NCI-H82 treated with DMSO at 0.1 percent for 48 hours (cell line): ENCODE results near the gene LAMP1.
"Not testable (repeated sequence)": the region's sequence is repeated elsewhere in the genome, so short reads cannot be mapped to it uniquely, and the experiment has no call there.

ENCODE experiments used
- DNase-seq: peaks from one replicate; lab custom pipeline; 2025; ENCODE audit not compliant: unreplicated experiment; lab: John Stamatoyannopoulos, UW

Gene LAMP1, protein sequence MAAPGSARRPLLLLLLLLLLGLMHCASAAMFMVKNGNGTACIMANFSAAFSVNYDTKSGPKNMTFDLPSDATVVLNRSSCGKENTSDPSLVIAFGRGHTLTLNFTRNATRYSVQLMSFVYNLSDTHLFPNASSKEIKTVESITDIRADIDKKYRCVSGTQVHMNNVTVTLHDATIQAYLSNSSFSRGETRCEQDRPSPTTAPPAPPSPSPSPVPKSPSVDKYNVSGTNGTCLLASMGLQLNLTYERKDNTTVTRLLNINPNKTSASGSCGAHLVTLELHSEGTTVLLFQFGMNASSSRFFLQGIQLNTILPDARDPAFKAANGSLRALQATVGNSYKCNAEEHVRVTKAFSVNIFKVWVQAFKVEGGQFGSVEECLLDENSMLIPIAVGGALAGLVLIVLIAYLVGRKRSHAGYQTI

DNA sequence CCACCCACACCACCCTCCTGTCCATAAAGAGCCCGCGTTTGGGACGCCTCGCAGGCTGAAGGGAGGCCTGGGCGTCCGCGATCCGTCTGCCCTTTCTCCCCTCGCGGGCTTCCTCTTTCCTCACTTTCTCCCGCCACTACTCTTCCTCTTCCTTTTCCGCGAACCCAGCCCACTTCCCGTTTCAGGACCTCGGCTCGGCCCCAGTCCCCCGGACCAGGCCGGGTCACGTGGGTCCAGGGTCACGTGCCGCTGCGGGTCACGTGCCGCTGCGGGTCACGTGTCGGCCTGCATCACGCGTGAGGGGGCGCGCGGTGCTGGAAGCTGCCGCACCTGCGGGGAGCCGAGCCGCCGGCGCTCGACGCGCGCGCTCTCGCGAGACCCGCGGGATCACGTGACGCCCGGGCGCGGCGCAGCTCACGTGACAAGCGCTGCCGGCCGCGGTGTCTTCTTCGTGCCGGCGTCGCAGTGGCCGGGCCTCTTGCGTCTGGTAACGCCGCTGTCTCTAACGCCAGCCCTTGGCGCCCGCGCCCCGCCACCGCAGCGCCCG is at the start of gene LAMP1:
LAMP1 (plus strand) TSS at position 417 of the 547 bp plus-strand sequence. CDS start 196 bp downstream, outside the sequence.
- DNase-seq: peak; percentile 55

DNA sequence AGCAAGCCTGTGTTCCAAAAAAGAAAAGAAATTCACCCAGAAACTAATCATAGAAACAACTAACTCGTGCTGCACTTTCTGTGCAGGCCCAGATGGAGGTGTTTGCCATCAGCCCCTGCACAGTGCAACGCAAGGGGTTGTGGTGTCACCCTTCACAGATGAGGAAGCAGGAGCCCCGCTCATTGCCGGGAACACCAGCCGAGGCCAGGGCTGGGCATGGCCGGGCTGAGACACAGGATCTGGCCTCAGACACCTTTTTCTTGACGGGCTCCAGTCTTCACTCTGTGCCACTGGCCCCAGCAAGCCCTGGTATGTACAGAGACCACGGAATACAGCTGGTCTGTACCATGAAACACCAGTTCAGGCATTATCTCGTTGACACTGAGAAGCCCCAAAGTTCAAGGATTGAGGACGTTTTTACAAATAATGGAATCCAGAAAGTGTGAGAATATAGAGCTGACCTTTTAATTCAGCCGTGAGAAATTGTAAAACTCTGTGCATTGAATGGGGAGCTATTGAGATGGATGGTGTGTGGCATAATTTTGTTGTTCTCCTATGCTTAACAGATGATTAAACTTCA is 44.4 kb upstream of the LAMP1 start:
- DNase-seq: no peak

DNA sequence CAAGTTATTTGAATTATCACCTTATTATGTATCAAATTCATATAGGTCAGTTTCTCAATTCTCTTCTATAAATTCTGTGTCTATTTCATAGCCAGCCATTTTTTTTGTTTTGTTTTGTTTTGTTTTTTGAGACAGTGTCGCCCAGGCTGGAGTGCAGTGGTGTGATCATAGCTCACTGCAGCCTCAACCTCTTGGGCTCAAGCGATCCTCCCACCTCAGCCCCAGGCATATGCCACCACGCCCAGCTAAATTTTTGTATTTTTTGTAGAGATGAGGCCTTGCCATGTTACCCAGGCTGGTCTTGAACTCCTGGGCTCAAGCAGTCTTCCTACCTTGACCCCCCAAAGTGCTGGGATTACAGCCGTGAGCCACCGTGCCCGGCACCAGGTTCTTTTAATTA is 39.1 kb upstream of the LAMP1 start:
- DNase-seq: not testable (repeated sequence)

DNA sequence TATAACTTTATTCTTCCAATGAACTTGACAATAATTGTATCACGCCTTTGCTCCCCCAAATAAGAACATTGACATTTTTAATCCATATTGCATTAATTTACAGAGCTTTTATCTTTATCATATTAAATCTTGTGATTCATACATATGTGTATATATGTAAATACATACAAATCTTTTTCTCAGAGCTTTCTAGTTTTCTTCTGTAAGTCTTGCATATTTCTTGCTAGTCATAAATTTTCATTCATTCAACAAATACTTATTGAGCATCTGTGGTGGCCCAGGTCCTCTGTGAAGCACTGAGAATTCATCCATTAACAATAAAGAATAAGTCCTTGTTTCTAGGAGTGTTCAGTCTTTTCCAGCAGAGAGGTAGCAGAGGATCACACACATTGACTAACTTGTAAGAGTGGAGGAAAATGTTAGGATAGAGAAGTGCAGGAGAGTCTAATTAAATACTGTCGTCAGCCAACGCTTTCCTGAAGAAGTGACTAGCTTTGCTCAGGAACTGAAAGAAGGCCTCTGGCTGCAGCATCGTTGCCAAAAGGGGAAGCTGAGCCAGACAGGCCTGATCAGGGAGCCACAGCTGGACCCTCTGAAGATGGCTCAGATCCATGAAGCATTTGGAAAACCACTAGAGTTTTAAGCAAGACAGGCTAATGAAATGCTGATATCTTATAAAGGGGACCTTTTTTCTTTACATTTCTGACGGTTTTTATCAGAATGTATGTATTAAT is 38.6 kb upstream of the LAMP1 start:
- no peak for DNase-seq

DNA sequence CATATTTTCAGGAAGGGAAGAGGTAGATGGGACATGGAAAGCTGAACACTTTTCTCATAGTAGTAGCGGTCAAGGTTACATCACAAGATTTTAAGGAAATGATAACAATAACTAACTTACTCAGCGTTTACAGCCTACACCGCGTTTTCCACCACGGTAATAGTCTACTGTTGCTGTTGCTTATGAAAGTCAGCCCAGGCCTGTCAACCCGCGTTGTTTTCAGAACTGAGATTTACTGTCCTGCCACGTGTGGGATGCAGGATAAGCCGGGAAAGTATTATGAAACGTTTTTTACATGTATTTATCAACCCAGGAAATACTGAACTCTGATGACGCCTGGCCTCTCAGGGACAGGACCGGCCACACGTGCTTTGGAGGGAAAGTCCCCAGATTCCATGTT is 36.0 kb upstream of the LAMP1 start:
- DNase-seq: no peak

DNA sequence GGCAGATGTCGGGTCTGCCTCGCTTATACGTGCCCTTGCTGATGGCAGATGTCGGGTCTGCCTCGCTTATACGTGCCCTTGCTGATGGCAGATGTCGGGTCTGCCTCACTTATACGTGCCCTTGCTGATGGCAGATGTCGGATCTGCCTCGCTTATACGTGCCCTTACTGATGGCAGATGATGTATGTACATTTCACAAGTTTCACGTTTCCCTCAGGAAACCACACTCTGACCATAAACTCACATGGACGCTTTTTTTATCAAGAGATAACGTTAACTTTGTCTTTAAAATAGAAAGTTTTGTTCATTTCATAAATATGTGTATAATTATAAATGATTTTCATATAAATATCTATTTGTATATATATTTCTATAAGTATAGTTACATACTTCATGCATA is 34.0 kb upstream of the LAMP1 start:
- not testable (repeated sequence) for DNase-seq

DNA sequence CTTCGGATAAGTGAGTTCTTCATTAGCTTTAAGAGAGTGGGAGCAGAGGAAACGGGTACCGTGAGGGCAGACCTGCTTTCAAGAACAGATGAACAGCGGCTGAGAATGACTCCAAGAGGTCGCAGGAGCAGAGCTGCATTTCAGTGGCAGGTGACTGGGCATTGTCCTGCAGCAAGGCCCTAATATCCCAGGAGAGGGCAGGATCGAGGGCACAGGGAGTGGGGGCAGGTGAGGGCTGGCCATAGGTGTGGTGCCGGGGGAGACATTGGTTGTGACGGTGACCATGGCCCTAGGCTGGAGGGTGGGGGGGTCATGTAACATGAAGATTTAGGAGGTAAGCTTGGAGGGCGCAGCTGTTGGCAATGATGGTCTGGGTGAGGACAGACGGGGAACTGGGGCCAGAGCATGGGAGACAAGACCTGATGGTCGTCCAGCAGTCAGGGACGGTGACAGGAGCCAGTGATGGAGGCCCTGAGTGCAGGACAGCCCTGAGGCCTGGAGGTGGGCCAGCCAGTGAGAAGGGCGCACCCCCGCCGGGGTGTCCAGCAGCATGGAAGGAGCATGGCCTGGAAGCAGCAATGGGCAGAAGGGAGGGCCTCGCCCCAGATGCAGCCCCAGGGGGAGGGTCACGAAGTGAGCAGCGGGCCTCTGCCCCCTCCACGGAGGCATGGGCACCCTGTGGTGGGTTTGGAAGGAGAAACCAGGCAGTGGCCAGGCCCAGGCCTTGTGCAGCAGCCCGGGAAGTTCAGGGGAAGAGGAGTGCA is 29.2 kb upstream of the LAMP1 start:
- DNase-seq: no peak

DNA sequence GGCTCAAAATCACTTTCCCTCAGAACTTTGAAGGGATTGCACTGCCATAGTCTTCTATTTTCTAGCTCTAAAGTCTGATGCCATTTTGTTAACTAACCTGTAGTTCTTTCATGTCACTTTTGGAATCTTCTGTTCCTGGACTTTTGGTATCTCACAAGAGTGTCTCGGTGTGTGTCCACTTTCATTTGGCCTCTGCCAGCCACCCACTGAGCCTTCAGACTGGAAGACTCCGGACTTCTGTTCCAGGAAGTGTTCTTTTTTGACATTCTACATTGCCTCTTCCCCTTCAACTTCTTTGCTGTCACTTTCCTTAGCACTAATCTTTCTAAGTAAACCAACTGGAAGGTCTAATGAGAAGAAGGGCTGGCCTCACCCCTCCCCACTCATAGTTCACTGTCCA is 25.0 kb upstream of the LAMP1 start:
- DNase-seq: no peak

DNA sequence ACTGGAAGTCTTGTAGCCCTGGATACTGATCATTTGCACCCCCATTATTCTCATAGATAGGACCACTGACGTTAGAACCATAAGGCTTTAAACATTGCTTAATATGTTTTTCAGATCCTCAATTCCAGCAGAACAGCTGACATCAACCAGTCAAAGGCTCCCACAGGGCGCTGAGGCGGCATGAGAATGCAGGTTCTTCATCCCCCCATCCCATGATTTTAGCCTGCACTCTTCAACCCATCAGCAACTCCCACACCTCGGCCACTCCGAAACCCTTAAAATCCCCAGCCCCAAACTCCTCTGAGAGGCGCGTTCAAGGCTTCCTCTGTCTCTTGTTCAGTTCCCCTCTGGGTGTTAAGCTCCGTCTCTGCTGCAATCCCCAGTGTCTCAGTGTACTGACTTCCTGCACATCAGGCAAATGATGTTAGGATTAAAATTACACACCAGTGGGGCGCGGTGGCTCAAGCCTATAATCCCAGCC is 24.3 kb upstream of the LAMP1 start:
- no peak for DNase-seq

DNA sequence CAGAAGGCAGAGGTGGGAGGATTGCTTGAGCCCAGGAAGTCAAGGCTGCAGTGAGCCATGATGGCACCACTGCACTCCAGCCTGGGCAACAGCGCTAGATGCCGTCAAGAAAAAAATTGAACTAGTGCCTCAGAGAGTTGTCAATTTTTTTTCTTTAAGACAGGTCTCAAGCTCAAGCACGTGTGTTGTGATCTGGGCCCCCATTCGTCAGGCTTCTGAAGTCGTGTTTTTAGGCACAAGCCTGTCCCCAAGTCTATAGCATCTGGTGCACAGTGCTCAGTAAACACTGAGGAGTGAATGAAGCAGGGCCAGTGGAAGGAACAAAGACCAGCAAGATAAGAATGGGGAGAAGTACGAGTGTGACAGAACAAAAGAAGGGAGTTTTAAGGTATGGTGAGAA is 23.7 kb upstream of the LAMP1 start:
- DNase-seq: no peak

DNA sequence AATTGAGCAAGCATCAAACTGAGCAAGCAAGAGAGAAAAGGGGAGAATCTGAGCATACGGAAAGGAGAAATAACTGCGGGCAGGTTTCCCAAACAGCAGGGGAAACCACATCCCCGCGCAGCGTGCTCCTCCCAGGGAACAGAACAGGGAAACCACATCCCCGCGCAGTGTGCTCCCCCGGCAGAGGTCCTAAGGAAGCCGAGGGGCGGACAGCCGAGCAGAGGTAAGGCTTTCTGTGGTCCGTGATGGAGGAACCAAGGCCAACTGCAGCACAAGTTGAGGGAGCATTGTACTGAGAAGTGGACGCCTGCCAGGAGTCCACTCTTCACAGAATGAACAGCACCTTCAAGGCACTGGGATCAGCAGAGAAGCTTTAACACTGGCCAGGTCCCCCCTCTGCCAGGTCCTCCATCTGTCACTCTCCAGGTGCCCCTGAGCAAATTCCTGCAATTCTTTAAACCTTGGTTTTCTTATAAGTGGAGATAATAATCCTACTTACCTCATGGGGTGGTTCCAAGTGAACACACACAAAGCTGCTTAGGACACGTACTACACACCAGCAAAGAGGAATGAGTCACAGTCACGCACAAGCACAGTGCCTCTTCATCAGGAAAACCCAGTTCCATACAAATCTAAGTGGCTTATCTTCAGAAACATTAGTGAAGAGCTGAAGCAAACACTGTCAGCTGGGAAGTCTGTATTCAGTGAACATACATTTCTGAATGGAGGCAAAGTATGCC is 23.0 kb upstream of the LAMP1 start:
- no peak for DNase-seq

DNA sequence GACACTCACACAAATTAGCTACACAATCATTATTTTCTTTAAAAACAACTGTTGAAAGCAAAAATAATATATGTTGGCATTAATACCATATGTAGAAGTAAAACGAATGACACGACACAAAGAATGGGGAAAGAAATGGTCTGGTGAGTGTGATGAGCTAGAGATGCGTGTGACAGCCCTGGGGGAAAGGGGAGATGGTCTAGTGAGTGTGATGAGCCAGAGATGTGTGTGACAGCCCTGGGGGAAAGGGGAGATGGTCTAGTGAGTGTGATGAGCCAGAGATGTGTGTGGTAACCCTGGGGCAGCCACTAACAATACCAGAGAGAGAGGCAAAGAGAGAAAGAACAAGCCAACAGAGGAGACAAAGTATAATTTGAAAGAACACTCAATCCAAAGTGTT is 22.3 kb upstream of the LAMP1 start:
- no peak for DNase-seq

DNA sequence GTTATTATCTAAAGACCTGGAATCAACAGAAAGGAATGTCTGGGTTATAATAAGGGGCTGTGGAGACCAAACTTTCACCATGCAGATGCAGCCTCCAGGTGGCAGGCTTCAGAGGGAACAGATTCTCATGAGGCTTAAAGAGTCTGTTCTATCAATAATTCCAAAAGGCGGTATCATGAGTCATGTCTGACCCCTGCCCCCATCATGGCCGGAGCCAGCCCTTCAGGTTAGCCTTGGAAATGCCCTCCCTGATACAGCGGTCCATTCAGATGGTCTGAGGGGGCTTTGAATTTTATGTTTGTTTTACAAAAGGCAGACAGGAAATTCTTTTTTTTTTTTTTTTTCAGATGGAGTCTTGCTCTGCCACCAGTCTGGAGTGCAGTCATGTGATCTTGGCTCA is 21.7 kb upstream of the LAMP1 start:
- DNase-seq: no peak

DNA sequence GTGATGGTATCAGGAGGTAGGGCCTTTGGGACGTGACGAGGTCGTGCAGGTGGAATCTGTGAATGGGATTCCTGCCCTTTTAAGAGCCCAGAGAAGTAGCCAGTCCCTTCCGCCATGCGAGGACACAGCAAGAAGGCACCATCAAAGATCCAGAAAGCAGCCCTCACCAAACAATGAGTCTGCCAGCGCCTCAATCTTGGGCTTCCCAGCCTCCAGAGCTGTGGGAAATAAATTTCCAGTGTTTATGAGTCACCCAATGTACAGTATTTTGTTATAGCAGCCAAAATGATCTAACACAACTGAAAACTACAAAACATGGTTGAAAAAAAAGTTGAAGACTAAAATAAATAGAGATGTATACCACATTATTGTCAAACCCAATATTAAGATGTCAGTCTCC is 16.9 kb upstream of the LAMP1 start:
- DNase-seq: no peak

DNA sequence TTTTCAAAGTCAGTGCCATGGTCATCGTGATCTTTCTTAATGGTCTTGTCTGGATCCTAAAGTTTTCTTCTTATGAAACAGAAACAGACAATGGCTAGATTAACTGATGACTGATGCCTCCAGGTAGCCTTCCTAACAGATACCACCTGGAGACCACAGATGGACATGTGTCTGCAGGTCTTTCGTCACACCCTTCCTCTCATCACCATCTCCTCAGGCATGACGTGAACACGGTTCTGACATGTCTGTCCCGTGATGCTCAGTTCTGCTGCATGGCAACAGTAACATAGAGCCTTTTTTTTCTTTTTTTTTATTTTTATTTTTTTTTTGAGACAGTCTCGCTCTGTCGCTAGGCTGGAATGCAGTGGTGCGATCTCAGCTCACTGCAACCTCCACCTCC is 13.1 kb upstream of the LAMP1 start:
- DNase-seq: no peak

DNA sequence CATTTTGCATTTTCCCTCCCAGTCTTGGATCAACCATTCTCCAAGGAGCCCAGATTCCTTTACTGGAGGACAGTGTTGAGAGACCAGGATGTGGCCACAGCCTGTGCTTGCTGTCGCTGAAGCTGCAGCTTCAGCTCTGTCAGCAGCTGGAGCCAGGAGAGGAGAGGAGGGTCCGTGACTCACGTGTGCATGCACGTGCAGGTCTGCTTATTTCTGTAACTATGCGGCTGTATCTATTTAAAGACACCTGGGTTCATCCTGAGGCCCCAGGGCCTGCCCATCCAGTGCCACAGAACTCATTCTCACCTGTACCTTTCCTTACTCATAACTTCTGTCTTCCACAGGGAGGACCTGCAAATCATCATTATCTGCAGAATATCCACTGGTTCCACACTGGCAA is 8.2 kb upstream of the LAMP1 start:
- DNase-seq: no peak

DNA sequence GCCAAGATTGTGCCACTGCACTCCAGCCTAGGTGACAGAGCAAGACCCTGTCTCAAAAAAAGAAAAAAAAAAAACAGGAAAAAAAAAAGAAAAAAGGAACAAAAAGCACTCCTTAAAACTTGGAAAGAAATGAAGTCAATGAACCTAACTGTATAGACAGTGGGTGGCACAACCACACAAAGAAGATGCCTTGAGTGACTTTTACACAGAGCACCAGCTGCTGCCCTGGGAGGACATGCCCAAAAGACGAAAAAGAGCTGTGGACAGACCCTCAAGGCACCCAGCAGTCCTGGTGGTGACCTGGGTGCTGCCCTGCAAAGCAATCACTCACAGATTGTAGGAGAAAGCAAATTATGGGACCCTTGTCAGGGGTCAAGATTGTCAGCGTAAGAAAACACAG is 5.9 kb upstream of the LAMP1 start:
- no peak for DNase-seq

DNA sequence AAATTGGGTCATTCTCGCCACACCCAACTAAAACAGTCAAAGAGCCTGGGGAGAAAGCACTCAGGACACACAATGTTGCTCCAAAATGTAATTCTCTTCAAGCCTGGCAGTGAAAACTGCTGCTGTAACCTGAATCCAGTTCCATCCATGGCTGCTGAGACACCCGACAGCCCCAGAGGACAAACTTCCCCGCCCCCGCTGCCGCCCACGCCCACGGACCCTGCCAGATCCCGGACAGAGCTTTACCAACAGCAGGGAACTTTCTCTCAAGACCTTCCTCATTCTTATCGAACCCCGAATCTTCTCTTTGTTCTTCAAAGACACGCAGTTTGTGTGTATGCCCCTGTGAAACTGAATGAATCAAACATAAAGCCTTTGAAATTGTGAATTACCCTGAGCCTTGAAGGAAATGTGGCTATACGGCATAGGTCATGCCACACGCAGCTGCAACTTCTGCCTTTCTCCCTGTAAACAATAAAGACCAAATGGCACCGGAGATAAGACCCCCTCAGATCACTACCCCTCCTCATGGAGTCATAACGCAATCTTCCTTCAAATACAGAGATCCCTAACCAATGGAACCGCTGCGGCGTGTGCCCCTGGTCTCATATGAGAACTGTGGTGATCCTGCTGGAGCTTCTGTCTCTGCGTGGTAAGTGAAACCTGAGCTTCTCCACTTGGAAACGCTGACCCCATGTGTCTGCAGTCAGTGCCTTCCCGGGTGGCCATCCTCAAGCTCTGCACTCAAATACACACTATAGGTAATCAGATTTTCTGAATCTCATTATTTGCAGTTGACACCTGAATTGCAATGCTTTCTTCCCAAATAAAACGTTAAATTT is 4.8 kb upstream of the LAMP1 start:
- no peak for DNase-seq

DNA sequence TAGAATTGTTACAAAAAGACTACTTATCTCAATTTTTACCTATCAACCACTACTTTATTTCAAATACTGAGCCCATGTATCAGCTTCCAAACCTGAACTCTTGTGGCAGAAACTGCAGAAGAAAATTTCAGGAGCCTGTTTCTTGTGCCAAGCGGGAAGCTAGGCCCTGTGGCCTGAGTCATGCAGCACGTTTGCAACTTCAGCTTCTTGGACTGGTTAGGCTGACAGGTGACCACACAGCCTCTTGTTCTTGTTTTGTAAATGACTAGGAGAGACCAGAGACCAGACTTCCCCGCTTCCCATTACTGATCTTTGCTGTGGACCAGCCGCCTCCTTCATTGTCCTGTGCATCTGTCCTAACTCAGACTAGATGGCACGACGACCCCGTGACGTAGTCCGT is 3.4 kb upstream of the LAMP1 start:
- no peak for DNase-seq
